H1 (cell line): ENCODE data around the gene ZCCHC10.

Experiments
- BRCA1 ChIP-seq: IDR thresholded peaks from 2 replicates; pipeline ENCODE4 v1.6.1; 2012; ENCODE audit warnings: low read depth, low read length, improper control_type of control experiment
- EZH2 ChIP-seq: fragments of 200-600 bp; sonication (generic); IDR thresholded peaks from 2 replicates; pipeline ENCODE4 v1.7.1; 2012; ENCODE audit warnings: low read depth, mild to moderate bottlenecking, moderate library complexity, low read length, inconsistent platforms; ENCODE audit not compliant: severe bottlenecking
- FOSL1 ChIP-seq: IDR thresholded peaks from 2 replicates; pipeline ENCODE4 v1.6.1; 2011; ENCODE audit warnings: mild to moderate bottlenecking, low read depth, low read length, moderate library complexity; ENCODE audit not compliant: insufficient read depth
- JUN ChIP-seq: IDR thresholded peaks from 2 replicates; pipeline ENCODE4 v1.6.1; 2011; ENCODE audit warnings: low read depth, mild to moderate bottlenecking, improper control_type of control experiment, low read length
- PHF8 ChIP-seq: fragments of 200-600 bp; sonication (generic); conservative IDR thresholded peaks from 2 replicates; pipeline ENCODE4 v1.7.1; 2012; ENCODE audit warnings: low read depth, mild to moderate bottlenecking, inconsistent platforms, low read length, moderate library complexity
- RFX5 ChIP-seq: IDR thresholded peaks from 2 replicates; pipeline ENCODE4 v1.6.1; 2011; ENCODE audit warnings: low read depth, low read length, improper control_type of control experiment, borderline replicate concordance
- SP1 ChIP-seq: IDR thresholded peaks from 2 replicates; pipeline ENCODE4 v1.6.1; 2011; ENCODE audit warnings: low read depth, low read length
- ZNF274 ChIP-seq: IDR thresholded peaks from 2 replicates; pipeline ENCODE4 v1.7.0; 2012; ENCODE audit warnings: low read length, borderline replicate concordance; ENCODE audit errors: extremely low read depth
- TF ChIP-seq, protein P1 (sequence below), 3 experiments: IDR thresholded peaks; 1 replicate in 2 of 3; 2 replicates in 1 of 3; pipeline versions ENCODE4 v1.5.1 to v1.6.1; 2011; ENCODE audit warnings: low read length in 3 of 3, mild to moderate bottlenecking in 3 of 3, inconsistent platforms in 2 of 3, low read depth in 1 of 3, moderate library complexity in 1 of 3; ENCODE audit not compliant: insufficient read depth in 1 of 3; ENCODE audit errors: control extremely low read depth in 1 of 3

DNA sequence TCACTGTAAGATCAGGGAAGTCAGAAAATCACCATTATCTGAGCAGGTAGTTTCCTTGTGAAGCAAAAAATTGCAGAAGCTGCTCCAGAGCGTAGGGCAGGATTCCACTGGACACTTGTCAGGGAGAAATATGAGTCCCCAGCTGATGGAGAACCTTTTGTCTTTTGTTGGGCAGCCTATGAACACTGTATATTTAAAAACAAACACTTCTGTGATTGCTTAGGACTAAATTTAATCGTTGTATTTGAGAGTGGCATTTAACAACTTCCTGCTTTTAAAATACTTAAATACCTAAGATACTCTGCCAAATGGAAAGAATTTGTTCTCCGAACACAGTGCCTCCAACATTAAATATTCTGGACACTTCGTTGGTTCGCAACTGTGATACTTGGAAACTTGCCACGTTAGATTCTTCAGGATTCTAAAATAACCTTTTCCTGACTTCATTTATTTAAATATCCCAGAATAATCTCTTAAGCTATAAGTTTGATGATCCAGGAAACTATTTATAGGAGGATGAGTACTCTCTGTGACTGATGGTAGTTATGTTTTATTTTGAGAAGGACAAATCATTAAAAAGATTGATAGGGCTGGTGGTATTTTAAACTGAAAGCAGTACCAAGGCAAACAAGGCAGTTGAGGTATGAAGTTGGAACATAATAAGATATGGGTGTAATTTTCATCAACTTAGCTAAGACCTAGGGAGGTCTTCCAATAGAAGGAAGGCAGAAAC lies 22.8 kb upstream of the ZCCHC10 start:
- TF ChIP-seq, protein P1, sequence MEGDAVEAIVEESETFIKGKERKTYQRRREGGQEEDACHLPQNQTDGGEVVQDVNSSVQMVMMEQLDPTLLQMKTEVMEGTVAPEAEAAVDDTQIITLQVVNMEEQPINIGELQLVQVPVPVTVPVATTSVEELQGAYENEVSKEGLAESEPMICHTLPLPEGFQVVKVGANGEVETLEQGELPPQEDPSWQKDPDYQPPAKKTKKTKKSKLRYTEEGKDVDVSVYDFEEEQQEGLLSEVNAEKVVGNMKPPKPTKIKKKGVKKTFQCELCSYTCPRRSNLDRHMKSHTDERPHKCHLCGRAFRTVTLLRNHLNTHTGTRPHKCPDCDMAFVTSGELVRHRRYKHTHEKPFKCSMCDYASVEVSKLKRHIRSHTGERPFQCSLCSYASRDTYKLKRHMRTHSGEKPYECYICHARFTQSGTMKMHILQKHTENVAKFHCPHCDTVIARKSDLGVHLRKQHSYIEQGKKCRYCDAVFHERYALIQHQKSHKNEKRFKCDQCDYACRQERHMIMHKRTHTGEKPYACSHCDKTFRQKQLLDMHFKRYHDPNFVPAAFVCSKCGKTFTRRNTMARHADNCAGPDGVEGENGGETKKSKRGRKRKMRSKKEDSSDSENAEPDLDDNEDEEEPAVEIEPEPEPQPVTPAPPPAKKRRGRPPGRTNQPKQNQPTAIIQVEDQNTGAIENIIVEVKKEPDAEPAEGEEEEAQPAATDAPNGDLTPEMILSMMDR (IDR thresholded peaks at IDR 0.05; ENCODE audit: control extremely low read depth in 1 of 3, insufficient read depth in 1 of 3, low read depth in 1 of 3, low read length in 3 of 3), result no peak
- TF ChIP-seq RFX5 (no peak), PHF8 (no peak), FOSL1 (no peak), ZNF274 (no peak), EZH2 (no peak), SP1 (no peak), BRCA1 (no peak), JUN (no peak)
